Kidney (tissue), 14 donors: ENCODE data around the gene KIR2DL3. TPM values are rescaled to one million over a fixed set of nuclear protein-coding genes. Genes with fewer than 3 reads are reported as not detected.

Source experiments
- DNase-seq, 5 donors: peaks; one replicate each; pipeline ENCODE4 v3.0.0-alpha.2; 2013 to 2020
- FAIRE-seq: peaks from 2 replicates; lab custom pipeline; 2012; peaks lifted over from hg19 to GRCh38; lab: Jason Lieb, UNC
- H3K27ac ChIP-seq, 2 donors: one replicate each; pipeline ENCODE4 v1.7.0; 2013; ENCODE audit warnings: low read depth in 2 of 2, low read length in 2 of 2, inconsistent platforms in 1 of 2
- H3K27me3 ChIP-seq: one replicate; pipeline ENCODE4 v1.7.1; 2013; ENCODE audit warnings: low read length, inconsistent platforms; ENCODE audit not compliant: control insufficient read depth, insufficient read depth
- H3K36me3 ChIP-seq, 3 donors: one replicate each; pipeline versions ENCODE4 v1.7.0 to v1.7.1; 2013; ENCODE audit warnings: low read length in 3 of 3, control low read depth in 1 of 3, inconsistent platforms in 1 of 3; ENCODE audit not compliant: insufficient read depth in 3 of 3, control insufficient read depth in 2 of 3
- H3K4me1 ChIP-seq, 3 donors: one replicate each; pipeline versions ENCODE4 v1.7.0 to v1.7.1; 2013; ENCODE audit warnings: low read length in 3 of 3, inconsistent platforms in 1 of 3, low read depth in 1 of 3; ENCODE audit not compliant: control insufficient read depth in 2 of 3, insufficient read depth in 2 of 3
- H3K4me3 ChIP-seq, 3 donors: one replicate each; pipeline versions ENCODE4 v1.7.0 to v1.8.1; 2013; ENCODE audit warnings: low read length in 3 of 3, control low read depth in 1 of 3, inconsistent platforms in 1 of 3
- H3K9ac ChIP-seq, 3 donors: one replicate each; pipeline versions ENCODE4 v1.7.0 to v1.7.1; 2013; ENCODE audit warnings: low read length in 3 of 3, control low read depth in 1 of 3, inconsistent platforms in 1 of 3
- H3K9me3 ChIP-seq, 3 donors: one replicate each; pipeline versions ENCODE4 v1.7.0 to v1.7.1; 2013; ENCODE audit warnings: low read length in 3 of 3, control low read depth in 1 of 3, inconsistent platforms in 1 of 3; ENCODE audit not compliant: control insufficient read depth in 2 of 3, insufficient read depth in 1 of 3
- CTCF ChIP-seq: IDR thresholded peaks from 3 replicates; pipeline ENCODE4 v1.5.1; 2012; ENCODE audit warnings: mild to moderate bottlenecking, moderate library complexity, borderline replicate concordance; ENCODE audit not compliant: insufficient read depth; ENCODE audit errors: extremely low read depth
- intact Hi-C: fragments of 100-400 bp; cut with DNase I; formaldehyde crosslinking; loops from one replicate; pipeline ENCODE4 v1.11.1; 2022
- polyA plus RNA-seq: library from polyadenylated mRNA; stranded (reverse); fragments of 350-450 nt; fragmentation: Illumina TruSeq; extraction: RNeasy Lipid Tissue Mini Kit (QIAGEN cat#74804); gene quantifications from one replicate; pipeline ENCODE4 v1.2.3, GENCODE V29; 2014; ENCODE audit warnings: low read depth, low replicate concordance; ENCODE audit not compliant: insufficient read depth
- total RNA-seq: library from RNA; stranded (reverse); fragmentation: NEBNext Ultra II Directional; extraction: Animal tissue kit (Norgen Biotek cat#: 25700); gene quantifications from one replicate; pipeline ENCODE4 v1.2.1, GENCODE V29; 2021
- donor health status: control.
- donor health status: control.
- donor health status: control.
- donor health status: control.
- donor health status: control.
- donor health status: DM: yes; HTN: yes; CAD: no.
- donor health status: Normal renal cell carcinoma (clear cell type).

The KIR2DL3 gene
- total and polyA plus RNA-seq, 2 donors from 2014 or later, result 0.25 TPM; not detected in 1

GRCh38 chr19:54724142-54724541 is 14.2 kb upstream of the KIR2DL3 start, which contains the start of gene KIR3DL3:
KIR3DL3 (plus strand) TSS chr19:54724442; CDS start chr19:54724497, 55 bp downstream.
- Histone ChIP-seq H3K9me3 (peaks cover 0 to 20% (median 3%) of the 10 kb centered on the region in 3 donors), H3K36me3 (no peaks in the 10 kb centered on the region), H3K27me3 (no peaks in the 10 kb centered on the region), H3K4me3 (no peak within 1 kb of the TSS), H3K27ac (no peak within 1 kb of the TSS), H3K9ac (no peak within 1 kb of the TSS), H3K4me1 (no peaks in the 10 kb centered on the region)
- intact Hi-C loops, result no loop called here
- TF ChIP-seq CTCF, result no peak
- DNase-seq (no peak), FAIRE-seq (no peak)

GRCh38 chr19:54724644-54725043 is 13.7 kb upstream of the KIR2DL3 start:
- peaks cover 0 to 15% (median under 1%) of the 10 kb centered on the region in 3 donors for H3K9me3 ChIP-seq
- H3K4me3 ChIP-seq, result no peak overlapping the region
- no peak for DNase-seq
- no peaks in the 10 kb centered on the region for H3K4me1 ChIP-seq
- TF ChIP-seq CTCF, result no peak
- no peak overlapping the region for H3K27ac ChIP-seq
- H3K36me3 ChIP-seq, result no peaks in the 10 kb centered on the region
- H3K27me3 ChIP-seq, result no peaks in the 10 kb centered on the region
- no peak overlapping the region for H3K9ac ChIP-seq
- FAIRE-seq, result no peak
- intact Hi-C loops, result no loop called here

DNA sequence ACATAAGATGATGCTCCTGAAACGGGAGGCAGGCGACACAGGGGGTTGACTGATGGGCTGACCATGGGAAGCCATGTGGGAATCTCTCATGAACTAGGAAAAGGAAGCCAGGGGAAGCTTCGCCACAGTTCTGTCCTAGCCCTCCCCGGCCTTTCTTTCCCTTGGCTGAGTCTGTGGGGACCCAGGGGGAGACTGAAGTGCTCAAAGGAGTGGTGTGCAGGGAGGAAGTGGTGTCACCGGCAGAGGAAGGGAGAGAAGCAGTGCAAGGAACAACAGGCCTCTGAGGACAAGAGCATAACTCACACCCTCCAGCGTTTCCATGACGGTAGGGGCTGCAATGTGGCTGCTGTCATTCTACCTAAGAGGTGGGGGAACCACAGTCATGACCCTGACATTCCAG is 13.0 kb upstream of the KIR2DL3 start:
- no peak overlapping the region for H3K4me3 ChIP-seq
- no peak overlapping the region for H3K27ac ChIP-seq
- no peaks in the 10 kb centered on the region for H3K4me1 ChIP-seq
- no peak for TF ChIP-seq CTCF
- H3K9me3 ChIP-seq, result peaks cover 0 to 14% (median 0%) of the 10 kb centered on the region in 3 donors
- H3K36me3 ChIP-seq, result no peaks in the 10 kb centered on the region
- FAIRE-seq (no peak), DNase-seq (no peak)
- no peaks in the 10 kb centered on the region for H3K27me3 ChIP-seq
- no peak overlapping the region for H3K9ac ChIP-seq
- intact Hi-C loops, result no loop called here

- Histone ChIP-seq H3K4me3 (no peak overlapping the region), H3K27ac (no peak overlapping the region), H3K9ac (no peak overlapping the region), H3K36me3 (no peaks in the 10 kb centered on the region), H3K4me1 (no peaks in the 10 kb centered on the region), H3K9me3 (no peaks in the 10 kb centered on the region), H3K27me3 (no peaks in the 10 kb centered on the region)
- FAIRE-seq, result no peak
- DNase-seq, result no peak
- no peak for TF ChIP-seq CTCF
- intact Hi-C loops, result no loop called here
These were observed 10.8 kb upstream of the KIR2DL3 start for GRCh38 chr19:54727562-54727961.
